Thymus (tissue), 11 donors: ENCODE results near the gene FEM1B. TPM values are rescaled to one million over a fixed set of nuclear protein-coding genes. Genes with fewer than 3 reads are reported as not detected.
A peak's percentile ranks its signal among the peaks of the same experiment; 100 is the strongest.

Experiments used
- DNase-seq, 9 donors: peaks; one replicate each; pipeline ENCODE4 v3.0.0-alpha.2; 2013; ENCODE audit warnings: low spot score in 9 of 9, low read depth in 6 of 9, missing footprints in 1 of 9
- H3K27ac ChIP-seq, 2 donors: one replicate each; pipeline ENCODE4 v1.5.1; 2013; ENCODE audit warnings: control low read depth in 1 of 2, low read depth in 1 of 2, low read length in 1 of 2, mild to moderate bottlenecking in 1 of 2, moderate library complexity in 1 of 2
- H3K27me3 ChIP-seq, 2 donors: one replicate each; pipeline ENCODE4 v1.5.1; 2013; ENCODE audit warnings: low read length in 1 of 2; ENCODE audit not compliant: control insufficient read depth in 2 of 2, insufficient read depth in 1 of 2
- H3K36me3 ChIP-seq, 2 donors: one replicate each; pipeline ENCODE4 v1.5.1; 2013; ENCODE audit warnings: low read length in 1 of 2, mild to moderate bottlenecking in 1 of 2, moderate library complexity in 1 of 2; ENCODE audit not compliant: control insufficient read depth in 2 of 2, insufficient read depth in 2 of 2
- H3K4me1 ChIP-seq, 2 donors: one replicate each; pipeline ENCODE4 v1.5.1; 2013; ENCODE audit warnings: low read length in 2 of 2; ENCODE audit not compliant: control insufficient read depth in 2 of 2, insufficient read depth in 2 of 2
- H3K4me3 ChIP-seq, 2 donors: one replicate each; pipeline ENCODE4 v1.5.1; 2013; ENCODE audit warnings: low read length in 2 of 2, control low read depth in 1 of 2, mild to moderate bottlenecking in 1 of 2
- H3K9me3 ChIP-seq, 2 donors: one replicate each; pipeline ENCODE4 v1.5.1; 2013; ENCODE audit warnings: low read length in 1 of 2, mild to moderate bottlenecking in 1 of 2; ENCODE audit not compliant: control insufficient read depth in 2 of 2, insufficient read depth in 1 of 2
- WGBS: extraction: QIAGEN DNeasy Blood & Tissue Kit; methylation state at CpG from one replicate; pipeline ENCODE4 v1.1.7; 2013; 5-methylcytosine and 5-hydroxymethylcytosine counted together
- polyA plus RNA-seq: library from polyadenylated mRNA; stranded (reverse); fragments of 200-250 nt; gene quantifications from one replicate; pipeline ENCODE4 v1.2.3, GENCODE V29; 2013
- total RNA-seq: library from RNA; stranded (reverse); fragments of 120-200 nt; gene quantifications from one replicate; pipeline ENCODE4 v1.2.4, GENCODE V29; 2013
- donor health status: healthy.

The FEM1B gene
- total and polyA plus RNA-seq, 2 donors = 19.5 to 29.6 TPM

DNA sequence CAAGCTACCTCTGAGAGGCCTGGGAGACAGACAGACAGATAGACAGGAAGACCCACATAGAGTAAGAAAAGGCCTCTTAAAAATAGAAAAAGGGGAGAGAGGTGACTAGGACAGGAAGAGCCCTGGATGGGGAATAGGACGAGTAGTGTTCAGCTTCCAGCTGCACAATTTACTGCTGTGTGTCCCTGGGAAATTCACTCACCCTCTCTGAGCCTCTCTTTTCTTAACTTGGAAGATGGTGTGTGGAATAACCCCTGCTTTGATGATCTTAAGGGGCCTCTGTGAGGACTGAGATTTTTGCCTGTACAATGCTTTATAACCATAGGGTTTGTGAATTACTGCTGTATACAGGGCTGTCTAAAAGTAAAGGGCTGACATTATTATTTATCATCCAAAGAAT lies 37.5 kb downstream of the FEM1B start:
- H3K9me3 ChIP-seq = no peaks in the 10 kb centered on the region
- DNase-seq = no peak
- H3K27ac ChIP-seq = peak overlapping the region in 1 of 2 donors; percentile 32
- H3K4me1 ChIP-seq = peaks cover 0 to 19% of the 10 kb centered on the region in 2 donors
- WGBS = 94% methylated on average over 1 of the region's 1 CpG
- no peak overlapping the region for H3K4me3 ChIP-seq
- no peaks in the 10 kb centered on the region for H3K27me3 ChIP-seq
- H3K36me3 ChIP-seq = no peaks in the 10 kb centered on the region

DNA sequence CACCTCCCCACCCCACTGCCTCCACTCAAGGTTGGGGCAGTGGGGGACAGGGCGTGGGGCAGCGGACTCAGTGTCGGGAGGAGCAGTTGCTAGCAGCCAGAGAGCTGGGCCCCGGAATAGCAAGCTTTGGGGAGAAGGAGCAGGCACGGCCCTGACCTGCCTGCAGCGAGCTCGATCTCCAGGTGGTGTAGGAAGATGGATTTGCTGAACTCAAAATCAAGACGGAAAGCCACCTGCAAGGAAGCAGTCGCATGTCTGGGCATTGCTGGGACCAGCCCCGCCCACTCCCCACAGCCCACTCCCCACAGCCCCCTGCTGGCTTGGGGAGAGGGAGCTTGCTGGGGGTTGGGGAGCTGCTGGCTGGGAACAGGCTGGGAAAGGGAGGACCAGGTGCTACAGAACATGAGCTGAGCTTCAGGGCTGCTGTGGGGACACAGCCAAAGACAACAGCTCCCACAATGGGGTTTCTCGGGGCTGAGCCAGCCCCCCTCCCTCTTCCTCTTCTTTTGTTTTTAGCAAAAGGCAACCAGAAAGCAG lies 38.0 kb downstream of the FEM1B start:
- DNase-seq = peak in 1 of 9 donors; percentile 29
- peak overlapping the region in 1 of 2 donors; percentile 32 for H3K27ac ChIP-seq
- WGBS = 72% methylated on average over 11 of the region's 11 CpGs
- no peaks in the 10 kb centered on the region for H3K36me3 ChIP-seq
- H3K4me3 ChIP-seq = no peak overlapping the region
- H3K9me3 ChIP-seq = no peaks in the 10 kb centered on the region
- H3K27me3 ChIP-seq = no peaks in the 10 kb centered on the region
- peaks cover 0 to 18% of the 10 kb centered on the region in 2 donors for H3K4me1 ChIP-seq

DNA sequence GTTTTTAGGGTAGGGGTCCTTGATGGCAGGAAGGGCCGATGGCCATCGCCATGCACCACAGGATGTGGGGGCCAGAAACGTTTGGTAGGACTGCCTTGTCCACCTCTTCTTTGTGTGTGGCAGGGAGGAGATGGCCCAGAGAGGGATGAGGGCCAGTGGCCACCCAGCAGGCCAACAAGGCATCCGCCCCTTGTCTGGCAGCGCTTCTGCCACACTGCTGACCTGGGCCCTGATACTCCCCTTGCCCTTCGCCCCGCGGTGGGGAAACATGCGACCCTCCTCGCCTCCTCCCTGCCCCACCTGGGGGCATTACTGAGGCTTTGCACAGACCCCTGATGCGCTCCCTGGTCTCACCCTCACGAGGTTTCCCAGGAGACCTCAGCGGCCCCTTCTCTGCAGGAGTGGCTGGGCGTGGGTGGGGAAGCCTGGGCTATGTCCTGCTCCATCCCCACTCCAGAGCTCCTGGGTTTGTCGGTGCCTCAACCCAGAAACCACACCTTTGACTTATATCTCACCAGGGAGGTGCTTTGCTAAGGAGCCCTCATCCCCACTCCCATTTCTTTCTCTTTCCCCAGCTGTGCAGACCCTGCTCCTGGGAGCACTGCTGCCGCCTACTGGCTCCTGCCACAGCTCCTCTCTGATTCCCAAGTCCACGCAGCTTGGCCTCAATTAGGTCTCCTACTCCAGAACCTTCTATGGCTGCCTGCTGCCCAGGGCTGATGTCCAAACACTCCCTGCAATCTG lies 38.7 kb downstream of the FEM1B start:
- Histone ChIP-seq H3K9me3 (no peaks in the 10 kb centered on the region), H3K4me3 (no peak overlapping the region), H3K27me3 (no peaks in the 10 kb centered on the region), H3K27ac (no peak overlapping the region), H3K36me3 (no peaks in the 10 kb centered on the region), H3K4me1 (peaks cover 0 to 11% of the 10 kb centered on the region in 2 donors)
- DNase-seq = no peak
- 91% methylated on average over 17 of the region's 17 CpGs for WGBS

DNA sequence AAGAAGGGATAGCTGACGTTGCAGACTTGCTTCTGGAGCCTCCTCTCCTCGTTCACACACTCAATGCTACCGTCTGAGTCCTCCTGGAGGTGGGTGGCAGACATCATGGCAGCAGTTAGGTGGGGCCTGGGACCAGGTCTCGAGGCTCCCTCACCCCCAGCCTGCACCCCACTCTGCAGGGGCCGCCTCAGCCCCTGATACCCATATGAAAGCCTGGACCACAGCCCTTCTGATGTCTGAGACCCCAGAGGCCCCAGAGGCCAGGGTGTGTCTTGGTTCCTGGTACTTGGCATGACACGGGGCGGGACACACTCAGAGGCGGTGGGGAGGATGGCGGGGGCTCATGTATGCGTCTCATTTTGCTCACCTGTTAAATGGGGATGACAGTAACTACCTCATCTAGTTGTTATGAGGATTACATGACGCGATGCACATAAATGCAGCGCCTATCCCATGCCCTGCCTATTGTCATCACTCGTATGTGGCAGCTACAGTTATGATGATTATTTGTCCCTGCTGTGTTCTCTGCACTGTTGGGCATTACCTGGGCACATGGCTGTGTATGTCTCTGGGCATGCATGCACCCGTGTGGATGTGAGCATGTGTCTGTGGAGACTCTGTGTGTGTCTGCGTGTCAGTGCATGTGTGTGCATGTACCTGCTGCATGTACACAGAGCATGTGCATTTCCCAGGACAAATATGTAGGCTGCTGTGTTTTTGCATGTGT lies 39.9 kb downstream of the FEM1B start:
- Histone ChIP-seq H3K27me3 (no peaks in the 10 kb centered on the region), H3K36me3 (no peaks in the 10 kb centered on the region), H3K4me1 (peaks cover 0 to 11% of the 10 kb centered on the region in 2 donors), H3K4me3 (no peak overlapping the region), H3K9me3 (no peaks in the 10 kb centered on the region), H3K27ac (no peak overlapping the region)
- no peak for DNase-seq
- 95% methylated on average over 16 of the region's 16 CpGs for WGBS

DNA sequence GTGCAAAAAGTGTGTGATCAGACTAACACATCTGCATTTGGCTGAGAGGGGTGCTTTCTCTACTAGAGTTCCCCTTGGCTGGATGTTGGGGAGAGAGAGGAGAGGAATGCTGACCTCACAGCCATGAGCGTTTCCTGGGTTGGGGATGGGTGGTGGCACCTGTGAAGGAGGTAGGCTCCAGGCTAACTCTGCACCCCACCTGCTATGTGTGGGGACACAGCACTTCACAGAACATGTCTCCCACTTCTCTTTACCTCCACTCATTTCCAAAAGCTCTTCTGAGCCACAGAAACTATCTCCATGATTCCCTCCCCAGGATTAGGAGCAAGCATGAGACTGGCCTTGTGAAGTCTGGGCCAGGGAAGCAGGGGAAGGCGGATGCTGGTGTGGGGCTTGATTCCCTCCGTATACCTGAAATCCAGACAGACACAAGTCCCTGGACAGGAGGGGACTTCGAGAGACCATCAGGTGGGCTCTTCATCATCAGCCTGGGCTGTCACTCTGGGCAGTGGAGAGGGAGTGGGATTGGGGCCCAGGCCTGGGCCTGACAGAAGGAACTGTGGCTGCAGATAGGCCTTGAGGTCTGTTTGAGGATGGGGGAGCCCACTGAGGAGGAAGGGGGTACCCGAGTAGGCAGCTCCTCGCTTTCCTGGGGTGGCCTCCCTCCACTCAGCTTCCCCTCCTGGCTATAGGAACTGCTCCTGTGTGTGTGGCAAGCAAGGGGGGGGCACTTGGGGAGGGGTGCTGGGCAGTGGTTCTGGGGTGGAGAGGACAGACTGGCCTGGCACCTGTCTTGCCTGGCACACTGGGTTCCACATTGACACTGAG lies 40.7 kb downstream of the FEM1B start:
- Histone ChIP-seq H3K27ac (no peak overlapping the region), H3K4me1 (peaks cover 0 to 14% of the 10 kb centered on the region in 2 donors), H3K9me3 (no peaks in the 10 kb centered on the region), H3K36me3 (no peaks in the 10 kb centered on the region), H3K4me3 (no peak overlapping the region), H3K27me3 (no peaks in the 10 kb centered on the region)
- DNase-seq = no peak
- 88% methylated on average over 6 of the region's 6 CpGs for WGBS

DNA sequence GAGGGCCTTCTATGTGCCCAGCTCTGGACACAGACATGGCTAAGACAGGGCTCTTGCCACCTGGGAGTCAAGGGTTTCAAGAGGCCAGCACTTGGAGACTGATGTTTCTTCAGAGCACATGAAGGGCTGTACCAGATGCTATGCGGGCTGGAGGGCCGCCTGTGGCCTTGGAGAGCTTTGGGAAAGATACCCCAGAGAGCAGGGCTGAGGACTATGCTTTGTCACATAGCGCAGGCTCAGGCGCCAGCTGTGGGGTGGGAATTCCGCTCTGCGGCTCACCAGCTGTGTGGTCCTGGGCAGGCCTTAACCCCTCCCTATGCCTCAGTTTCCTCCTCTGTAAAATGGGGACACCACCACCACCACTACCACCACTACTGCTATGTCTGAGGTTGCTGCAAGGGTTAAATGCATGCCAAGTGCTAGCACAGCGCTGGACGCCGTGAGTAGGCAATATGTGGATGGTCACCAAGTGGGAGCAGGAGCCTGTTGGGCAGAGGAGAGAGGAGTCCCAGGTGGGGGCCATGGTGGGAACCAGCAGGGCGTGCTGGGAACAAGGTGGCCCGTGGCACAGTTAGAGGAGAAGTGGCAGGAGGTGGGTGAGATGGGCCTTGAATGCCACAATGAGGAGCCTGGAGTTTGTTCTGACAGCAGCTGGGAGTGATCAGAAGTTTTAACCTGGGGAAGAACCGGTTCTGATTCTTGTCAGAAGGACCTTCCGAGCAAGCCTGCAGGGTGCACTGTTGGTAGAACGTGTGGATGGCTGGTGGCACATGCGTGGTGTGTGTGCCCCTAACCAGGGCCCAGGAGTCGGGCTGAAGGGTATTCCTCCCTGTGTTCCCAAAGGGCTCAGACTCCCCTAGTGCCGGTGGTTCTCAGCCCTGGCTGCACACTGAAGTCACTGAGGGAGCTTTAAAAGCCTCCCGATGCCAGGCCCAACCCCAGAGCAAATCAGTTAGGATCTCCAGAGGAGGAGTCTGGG lies 41.7 kb downstream of the FEM1B start:
- Histone ChIP-seq H3K36me3 (no peaks in the 10 kb centered on the region), H3K4me1 (peaks cover 0 to 14% of the 10 kb centered on the region in 2 donors), H3K9me3 (no peaks in the 10 kb centered on the region), H3K4me3 (no peak overlapping the region), H3K27me3 (no peaks in the 10 kb centered on the region), H3K27ac (no peak overlapping the region)
- DNase-seq = no peak
- WGBS = 92% methylated on average over 18 of the region's 18 CpGs

DNA sequence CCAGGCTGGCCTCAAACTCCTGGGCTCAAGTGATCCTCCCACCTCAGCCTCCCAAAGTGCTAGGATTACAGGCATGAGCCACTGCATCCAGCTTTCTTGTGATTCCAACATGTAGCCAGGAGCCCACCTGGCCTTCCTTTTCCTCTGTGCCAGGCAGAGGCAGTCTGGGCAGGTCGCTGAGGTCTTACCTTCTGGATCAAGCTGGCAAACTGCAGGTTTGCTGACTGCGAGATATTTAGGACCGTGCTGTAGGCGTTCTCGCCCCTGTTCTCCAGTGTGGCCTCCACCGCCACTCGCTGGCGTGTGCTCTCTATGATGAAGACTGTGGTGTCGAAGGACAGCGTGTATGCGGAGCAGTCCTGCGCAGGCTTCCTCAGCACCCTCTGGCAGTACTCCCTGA lies 42.5 kb downstream of the FEM1B start:
- no peak for DNase-seq
- H3K36me3 ChIP-seq = no peaks in the 10 kb centered on the region
- no peaks in the 10 kb centered on the region for H3K9me3 ChIP-seq
- H3K27ac ChIP-seq = no peak overlapping the region
- WGBS = 98% methylated on average over 12 of the region's 12 CpGs
- H3K4me3 ChIP-seq = no peak overlapping the region
- peaks cover 0 to 14% of the 10 kb centered on the region in 2 donors for H3K4me1 ChIP-seq
- no peaks in the 10 kb centered on the region for H3K27me3 ChIP-seq

DNA sequence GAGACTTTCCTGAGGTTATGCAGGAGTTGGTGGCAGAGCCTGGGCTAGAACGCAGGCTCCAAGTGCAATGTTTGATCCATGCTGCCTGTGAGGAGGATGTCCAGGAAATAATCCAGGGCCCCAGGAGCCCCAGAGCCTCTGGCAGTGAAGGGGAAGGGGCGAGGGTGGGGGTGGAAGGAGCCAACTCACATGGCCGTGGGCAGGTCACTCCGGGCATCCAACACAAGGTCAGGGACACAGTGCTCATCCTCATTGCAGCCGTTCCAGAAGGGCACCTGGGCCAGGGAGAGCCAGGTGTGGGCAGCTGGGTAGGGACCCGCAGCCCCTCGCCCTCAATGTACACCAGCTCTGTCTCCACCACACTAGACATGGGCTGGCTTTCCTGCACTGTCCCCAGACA lies 43.7 kb downstream of the FEM1B start:
- 93% methylated on average over 7 of the region's 7 CpGs for WGBS
- no peak for DNase-seq
- Histone ChIP-seq H3K36me3 (no peaks in the 10 kb centered on the region), H3K9me3 (no peaks in the 10 kb centered on the region), H3K27me3 (no peaks in the 10 kb centered on the region), H3K4me1 (peaks cover 0 to 4% of the 10 kb centered on the region in 2 donors), H3K4me3 (no peak overlapping the region), H3K27ac (no peak overlapping the region)
